Left renal cortex interstitium (tissue), 4 donors: ENCODE measurements around the gene ERGIC1. TPM values are rescaled to one million over a fixed set of nuclear protein-coding genes. Genes with fewer than 3 reads are reported as not detected.

Experiments used
- DNase-seq, 4 donors: peaks; one replicate each; pipeline ENCODE4 v3.0.0-alpha.2; 2013; ENCODE audit warnings: low read depth in 4 of 4, low spot score in 2 of 4, missing footprints in 1 of 4
- polyA plus RNA-seq, 4 donors: library from polyadenylated mRNA; unstranded; fragments of 120-200 nt; gene quantifications; one replicate each; pipeline ENCODE4 v1.2.1, GENCODE V29; 2013; ENCODE audit not compliant: insufficient read length in 4 of 4

The ERGIC1 gene
- polyA plus RNA-seq, 4 donors: 110 to 125 (median 119) TPM

DNA sequence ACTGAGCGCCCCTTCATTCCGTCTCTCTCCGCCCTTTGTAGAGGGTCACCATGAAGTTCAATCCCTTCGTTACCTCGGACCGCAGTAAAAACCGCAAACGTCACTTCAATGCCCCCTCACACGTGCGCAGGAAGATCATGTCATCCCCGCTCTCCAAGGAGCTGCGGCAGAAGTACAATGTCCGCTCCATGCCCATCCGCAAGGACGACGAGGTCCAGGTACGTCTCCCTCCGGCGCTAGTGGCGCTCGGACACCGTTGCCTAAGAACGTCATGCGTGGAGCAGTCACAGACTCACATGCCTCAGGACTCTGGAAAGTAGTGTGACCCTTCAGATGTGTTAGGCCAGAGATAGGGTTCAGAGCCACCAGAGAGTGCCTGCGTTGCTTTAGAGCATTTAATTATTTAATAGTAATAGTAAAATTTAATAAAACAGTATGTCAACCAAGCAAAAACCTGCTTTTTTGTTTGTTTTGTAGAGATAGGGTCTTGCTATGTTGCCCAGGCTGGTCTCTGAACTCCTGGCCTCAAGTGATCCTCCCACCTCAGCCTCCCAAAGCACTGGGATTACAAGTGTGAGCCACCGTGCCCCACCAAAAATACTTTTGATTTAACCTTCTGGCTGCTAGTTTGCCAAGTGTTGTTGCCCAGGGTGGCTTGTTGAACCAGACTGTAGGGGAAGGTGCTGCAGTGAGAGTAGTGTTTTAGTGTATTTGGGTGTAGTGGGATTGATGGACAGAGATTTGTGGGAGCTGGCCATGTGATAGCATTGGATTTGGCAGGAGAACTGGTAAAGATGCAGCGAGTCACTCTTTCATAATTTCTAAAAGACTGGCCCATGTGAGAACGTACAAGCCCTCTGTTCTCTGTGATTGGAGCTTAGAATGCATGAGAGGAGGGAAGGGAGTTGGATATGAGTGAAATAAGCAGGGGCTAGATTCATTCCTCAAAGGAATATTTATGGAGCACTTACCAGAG lies 126.1 kb downstream of the ERGIC1 start:
- DNase-seq: no peak

DNA sequence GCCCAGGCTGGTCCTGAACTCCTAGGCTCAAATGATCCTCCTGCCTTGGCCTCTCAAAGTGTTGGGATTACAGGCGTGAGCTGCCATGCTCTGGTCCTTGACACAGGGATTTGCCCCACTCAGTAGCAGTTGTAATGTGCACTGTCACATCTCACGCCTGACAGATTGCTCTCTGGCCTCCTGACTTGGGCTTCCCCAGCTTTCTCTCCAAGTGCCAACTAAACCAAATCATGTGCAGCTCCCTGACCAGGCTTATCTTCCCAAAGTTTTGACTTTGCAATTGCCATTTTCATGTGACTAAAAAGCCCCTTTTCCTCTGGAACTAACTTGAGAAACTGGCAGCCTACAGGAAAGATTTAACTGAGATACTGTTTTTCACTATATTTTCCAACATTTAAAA lies 135.9 kb downstream of the ERGIC1 start:
- DNase-seq: no peak

DNA sequence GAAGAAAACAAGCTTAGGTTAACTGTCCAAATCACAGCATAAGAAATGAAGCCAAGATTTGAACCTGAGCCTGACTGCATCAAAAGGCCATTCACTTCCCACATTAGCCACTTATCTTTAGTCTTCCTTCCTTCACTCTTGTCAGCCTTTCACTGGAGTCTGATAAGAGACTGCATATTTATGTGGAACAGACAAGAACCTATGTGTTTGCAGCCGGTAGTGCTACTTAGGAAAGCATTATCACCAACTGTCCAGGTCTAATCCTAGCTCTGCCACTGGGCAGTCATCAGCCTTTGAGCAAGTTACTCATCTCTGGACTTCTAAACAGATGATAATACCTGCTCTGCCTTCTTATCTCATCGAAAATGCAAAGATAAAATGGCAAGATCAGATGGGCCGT lies 137.4 kb downstream of the ERGIC1 start:
- DNase-seq: no peak

DNA sequence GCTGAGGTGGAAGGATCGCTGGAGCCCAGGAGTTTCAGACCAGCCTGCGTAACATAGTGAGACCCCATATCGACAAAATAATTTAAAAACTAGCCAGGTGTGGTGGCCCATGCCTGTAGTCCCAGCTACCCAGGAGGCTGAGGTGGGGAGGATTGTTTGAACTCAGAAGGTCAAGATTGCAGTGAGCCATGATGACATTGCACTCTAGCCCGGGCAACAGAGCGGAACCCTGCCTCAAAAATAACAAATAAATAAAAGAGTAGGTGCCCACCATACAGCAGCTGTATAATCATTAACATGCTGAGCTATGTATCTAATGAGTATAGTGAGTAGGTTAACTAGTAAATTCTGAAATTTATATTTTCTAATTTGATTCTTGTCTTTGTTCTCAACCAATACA lies 138.5 kb downstream of the ERGIC1 start:
- DNase-seq: no peak

DNA sequence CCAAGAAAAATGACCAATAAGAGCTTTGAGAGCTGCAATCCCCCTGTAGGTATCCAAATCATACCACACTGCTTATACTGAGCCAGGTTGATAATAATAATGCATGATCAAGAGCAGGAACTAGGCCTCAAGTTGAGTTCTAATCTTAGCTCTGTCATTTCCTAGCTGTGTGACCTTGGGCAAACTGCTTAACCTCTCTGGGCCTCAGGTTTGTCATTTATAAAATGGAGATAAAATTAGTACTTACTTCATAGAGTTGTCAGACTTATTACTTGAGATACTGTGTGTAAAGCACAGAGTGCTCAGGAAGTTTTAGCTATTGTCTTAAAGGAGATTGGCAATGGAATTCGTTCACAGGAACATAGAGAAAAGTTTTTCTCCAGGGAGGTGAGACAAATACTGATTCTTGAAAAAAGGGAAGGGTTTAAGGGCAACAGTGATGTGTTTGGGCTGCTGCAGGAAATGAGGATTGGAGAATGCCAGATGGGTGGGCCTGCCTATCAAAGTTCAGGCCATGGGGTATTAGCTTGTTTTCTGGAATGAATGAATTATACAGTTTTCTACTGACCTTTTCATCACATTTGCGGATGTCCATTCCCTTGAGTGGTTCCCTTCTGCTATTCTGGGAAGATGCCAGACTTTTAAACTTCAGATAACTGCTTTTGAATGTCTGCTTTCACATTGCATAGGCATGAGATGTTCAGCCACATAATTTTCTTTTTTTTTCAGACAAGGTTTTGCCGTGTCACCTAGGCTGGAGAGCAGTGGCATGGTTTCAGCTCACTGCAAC lies 139.3 kb downstream of the ERGIC1 start:
- DNase-seq: peak in 1 of 4 donors; percentile 19

DNA sequence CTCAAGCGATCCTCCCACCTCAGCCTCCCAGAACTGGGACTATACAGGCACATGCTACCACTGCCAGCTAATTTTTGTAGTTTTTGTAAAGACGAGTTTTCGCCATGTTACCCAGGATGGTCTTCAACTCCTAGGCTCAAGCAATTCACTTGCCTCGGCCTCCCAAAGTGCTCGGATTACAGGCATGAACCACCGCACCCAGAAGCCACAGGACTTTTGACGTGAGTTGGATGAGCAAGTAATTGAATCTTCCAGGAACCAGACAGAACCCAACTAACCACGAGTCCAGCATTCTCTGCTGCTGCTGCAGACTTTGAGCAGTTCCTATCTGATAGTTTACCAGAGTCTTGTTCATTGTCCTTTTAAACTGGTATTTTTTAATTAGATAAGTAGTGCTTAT lies 139.9 kb downstream of the ERGIC1 start:
- no peak for DNase-seq

DNA sequence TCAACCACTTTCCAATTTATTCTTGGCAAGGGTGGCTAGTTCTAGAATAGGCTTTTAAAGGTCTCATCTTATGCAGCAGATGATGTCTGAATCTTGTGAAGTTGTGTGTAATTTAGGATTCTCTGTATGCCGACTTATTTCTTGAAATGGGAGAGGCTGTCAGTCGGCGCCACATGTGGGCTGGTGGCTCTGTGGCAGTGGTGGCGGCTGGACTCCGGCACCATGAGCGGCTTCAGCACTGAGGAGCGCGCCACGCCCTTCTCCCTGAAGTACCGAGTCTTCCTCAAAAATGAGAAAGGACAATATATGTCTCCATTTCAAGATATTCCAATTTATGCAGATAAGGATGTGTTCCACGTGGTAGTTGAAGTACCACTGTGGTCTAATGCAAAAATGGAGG lies 141.2 kb downstream of the ERGIC1 start:
- DNase-seq: no peak

DNA sequence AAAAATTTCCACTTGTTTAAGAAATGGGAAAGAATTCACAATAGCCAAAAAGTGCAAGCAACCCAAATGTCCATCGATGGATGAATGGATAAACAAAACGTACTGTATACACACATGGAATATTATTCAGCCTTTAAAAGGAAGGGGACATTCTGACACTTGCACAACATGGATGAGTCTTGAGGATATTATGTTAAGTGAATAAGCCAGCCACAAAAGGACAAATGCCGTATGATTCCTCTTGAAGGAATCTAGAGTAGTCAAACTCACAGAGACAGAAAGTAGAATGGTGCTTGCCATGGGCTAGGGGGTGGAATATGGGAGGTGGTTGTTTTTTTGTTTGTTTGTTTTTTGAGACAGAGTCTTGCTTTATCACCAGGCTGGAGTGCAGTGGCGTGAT lies 145.7 kb downstream of the ERGIC1 start:
- DNase-seq: no peak

DNA sequence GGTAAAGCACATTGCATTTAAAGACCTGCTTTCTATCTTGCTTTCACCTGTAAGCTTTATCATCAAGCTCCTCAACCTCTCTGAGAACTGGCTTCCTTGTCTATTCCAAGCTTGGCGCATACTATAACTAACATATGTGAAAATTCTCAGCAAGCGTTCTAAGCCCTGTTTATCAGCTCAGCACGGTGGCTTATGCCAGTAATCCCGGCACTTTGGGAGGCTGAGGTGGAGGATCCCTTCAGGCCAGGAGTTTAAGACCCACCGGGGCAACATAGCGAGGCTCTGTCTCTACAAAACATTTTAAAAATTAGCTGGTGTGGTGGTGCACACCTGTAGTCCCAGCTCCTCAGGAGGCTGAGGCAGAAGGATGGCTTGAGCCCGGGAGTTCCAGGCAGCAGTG lies 147.9 kb downstream of the ERGIC1 start:
- no peak for DNase-seq

DNA sequence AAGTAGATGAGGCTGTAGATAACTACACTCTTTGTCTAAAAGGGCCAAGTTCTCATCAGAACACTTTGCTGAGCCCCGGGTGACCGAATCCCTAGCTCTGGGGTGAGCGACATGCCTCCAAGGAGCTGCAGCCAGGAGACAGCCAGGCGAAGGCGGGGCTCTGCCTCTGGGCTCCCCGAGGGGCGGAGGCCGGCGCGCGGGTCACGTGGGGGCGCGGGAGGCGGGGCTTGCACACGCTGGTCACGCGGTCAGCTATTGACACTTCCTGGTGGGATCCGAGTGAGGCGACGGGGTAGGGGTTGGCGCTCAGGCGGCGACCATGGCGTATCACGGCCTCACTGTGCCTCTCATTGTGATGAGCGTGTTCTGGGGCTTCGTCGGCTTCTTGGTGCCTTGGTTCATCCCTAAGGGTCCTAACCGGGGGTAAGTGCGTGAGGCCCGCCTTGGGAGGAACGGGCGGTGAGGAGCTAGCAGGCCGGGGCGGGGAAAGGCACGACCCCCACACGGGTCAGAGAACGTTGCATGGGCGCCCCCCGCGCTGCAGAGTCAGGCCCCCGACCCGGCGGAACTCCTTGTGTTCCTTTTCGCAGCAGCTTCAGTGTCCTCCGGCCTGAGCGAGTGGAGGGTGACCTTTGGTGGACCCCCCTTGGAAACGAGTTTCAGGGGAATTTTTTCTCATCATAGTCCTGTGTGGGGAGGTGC lies 149.6 kb downstream of the ERGIC1 start, which contains the start of gene ATP6V0E1:
TSS of gene ATP6V0E1 (plus strand) at position 230 of the 702 bp plus-strand sequence. CDS start at position 320, 90 bp downstream.
- DNase-seq: peak; percentile 65 to 88 (median 82)

DNA sequence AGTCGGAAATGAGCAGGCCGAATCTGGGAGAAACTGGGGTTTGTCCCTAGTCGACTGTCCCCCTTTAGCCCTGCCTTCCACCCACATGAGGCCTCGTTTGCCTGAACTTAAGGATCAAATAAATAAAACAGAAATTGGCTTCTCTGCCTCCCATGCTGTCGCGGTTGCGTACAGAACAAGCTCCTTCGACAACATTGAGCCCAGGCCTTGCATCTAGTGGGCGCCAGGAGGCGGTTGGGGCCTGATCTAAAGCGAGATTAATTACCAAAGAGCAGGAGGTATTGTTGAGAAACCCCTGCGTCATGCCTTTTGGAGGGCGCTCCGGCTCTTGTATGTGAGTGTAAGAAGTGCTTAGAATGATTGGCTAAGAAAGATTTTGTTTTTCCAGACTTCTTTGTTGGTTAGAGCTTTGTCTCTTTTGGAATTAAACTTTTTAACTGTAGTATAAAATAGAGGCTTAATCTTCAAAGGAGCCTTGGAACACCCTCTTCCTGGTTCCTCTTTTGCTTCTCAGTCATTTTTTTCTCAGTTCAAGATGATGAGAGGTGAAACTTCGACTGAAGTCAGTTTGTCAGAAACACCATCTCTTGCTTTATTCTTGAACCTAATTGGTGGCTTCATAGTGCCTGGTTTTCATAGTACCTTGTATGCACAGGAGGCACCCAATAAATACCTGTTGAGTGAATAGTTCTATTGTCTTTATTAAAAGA lies 150.3 kb downstream of the ERGIC1 start:
- peak; percentile 62 to 66 (median 64) for DNase-seq

DNA sequence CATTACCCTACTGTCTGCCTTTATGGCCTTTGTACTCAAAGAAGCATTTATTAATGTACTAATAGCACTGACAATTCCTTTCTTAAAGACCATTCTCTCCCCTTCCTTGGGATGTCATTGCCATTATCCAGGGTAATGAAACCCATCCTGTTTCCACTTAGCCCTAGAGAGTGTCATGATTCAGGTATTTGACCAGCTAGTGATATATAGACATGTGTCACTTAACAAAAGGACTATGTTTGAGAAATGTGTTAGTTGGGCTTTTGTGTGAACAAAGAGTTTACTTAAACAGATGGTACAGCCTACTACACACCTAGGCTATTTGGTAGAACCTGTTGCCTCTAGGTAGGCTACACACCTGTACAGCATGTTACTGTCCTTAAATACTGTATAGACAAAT lies 151.5 kb downstream of the ERGIC1 start:
- DNase-seq: no peak

DNA sequence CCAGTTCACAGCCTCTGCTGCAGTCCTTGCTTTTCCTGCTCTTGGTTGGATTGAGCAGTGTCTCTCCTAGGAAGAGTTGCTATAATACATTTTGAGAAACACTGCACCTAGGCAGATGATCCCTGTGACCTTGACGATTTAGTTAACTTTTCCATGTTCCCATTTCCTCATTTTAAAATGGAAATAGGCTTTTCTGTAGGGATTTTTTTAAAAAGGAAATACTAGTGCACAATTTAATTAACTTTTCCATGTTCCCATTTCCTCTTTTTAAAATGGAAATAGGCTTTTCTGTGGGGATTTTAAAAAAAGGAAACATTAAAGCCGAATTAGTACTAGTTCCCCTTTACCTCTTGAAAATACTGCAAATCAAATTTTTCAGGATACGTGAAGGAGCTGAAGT lies 154.2 kb downstream of the ERGIC1 start:
- no peak for DNase-seq

DNA sequence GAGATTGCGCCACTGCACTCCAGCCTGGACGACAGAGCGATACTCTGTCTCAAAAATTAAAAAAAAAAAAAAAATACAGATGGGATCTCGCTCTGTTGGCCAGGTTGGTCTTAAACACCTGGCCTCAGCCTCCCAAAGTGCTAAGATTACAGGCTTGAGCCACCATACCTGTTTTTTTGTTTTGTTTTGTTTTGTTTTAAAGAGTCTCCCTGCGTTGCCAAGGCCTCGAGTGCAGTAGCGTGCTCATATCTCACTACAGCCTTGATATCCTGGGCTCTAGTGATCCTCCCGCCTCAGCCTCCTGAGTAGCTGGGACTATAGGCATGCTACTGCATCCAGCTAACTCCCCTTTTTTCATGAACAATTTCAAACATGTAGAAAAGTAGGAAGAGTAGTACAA lies 156.7 kb downstream of the ERGIC1 start:
- no peak for DNase-seq

DNA sequence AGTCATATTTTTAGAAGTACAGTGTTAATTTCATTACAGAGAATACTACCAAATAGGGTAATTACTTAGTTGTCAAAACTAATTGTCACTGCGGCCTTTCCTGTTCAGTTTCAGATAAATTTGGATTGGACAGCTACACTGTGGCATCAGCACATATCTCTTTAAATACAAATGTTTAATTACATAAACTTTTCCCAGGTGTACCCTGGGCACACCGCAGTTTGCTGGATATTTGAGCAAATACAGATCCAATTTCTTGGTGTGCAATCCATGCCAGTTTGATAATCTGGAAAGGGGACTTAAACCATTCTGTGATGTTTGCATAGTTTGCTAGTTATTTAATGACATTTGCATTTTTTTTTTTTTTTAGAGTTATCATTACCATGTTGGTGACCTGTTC lies 160.4 kb downstream of the ERGIC1 start:
- DNase-seq: no peak

DNA sequence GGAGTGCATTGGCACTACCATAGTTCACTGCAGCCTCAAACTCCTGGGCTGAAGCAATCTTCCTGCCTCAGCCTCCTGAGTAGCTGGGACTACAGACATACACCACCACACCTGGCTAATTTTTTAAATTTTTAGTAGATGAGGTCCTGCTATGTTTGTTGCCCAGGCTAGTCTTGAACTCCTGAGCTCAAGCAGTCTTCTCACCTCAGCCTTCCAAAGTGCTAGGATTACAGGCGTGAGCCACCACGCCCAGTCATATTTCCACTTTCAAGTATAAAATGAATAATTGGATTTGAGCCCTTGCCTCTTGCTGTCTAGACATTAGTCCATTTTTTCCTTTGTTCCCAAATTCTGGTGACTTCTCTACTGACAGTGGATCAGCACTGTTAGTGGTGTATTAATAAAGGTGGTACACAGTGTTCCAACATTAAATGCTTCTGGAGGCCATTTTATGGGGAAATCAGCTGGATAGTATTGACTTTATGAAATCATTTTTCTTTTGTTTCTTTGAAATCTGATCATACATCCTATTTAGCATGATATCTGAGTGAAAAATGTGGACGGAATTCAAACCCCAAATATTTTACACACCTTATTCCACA lies 165.4 kb downstream of the ERGIC1 start:
- DNase-seq: no peak

DNA sequence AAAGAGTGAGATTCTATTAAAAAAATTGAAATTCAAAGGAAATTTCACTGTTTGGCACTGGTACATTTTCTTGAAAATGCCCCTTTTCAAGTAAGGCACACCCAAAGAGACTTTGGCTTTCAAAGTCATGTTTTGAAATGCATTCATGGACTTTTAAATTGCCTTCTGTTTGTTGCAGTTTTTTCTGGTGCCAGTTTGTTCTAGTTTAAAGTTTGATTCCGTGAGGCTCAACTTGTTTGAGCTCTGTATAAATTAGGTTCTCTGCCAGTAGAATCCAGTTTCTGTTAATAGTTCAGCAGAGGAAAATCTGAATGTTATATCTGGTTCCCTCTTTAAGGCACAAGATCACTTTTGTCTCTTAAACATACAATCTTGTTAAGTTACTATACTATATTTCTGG lies 165.9 kb downstream of the ERGIC1 start:
- DNase-seq: no peak

DNA sequence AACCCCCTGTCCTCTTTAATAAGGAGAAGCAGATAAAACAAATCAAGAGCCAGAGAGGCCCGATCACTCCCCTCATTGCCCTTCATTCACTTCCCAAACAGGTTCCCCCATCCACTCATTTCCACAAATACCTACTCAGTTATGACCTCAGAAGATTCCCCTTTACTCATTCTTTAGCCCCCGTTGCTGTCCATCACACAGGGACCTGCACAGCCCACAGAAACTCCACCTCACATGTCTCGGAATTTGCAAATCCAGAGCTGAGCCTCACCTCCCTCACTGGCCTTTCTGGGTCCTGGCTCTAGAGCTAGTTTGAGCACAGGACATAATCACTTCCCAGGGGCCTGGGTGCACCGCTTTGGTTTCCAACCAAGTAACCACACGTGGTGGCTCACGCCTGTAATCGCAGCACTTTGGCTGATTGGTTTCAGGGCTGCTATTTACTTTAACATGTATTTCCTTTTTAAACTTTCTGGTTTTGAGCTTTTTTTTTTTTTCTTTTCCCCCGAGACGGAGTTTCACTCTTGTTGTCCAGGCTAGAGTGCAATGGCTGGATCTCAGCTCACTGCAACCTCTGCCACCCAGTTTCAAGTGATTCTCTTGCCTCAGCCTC lies 167.3 kb downstream of the ERGIC1 start:
- no peak for DNase-seq
